Calu3 (cell line): Measurements from ENCODE around the gene SKAP1. TPM values are rescaled to one million over a fixed set of nuclear protein-coding genes. Genes with fewer than 3 reads are reported as not detected.

Source experiments
- BruUV-seq: library from RNA; stranded (reverse); fragments of 400-500 nt; replicated peaks from 2 replicates; lab custom pipeline; 2021; lab: Mats Ljungman, UMichigan
- CTCF ChIA-PET: fragments of 300-600 bp; sonication (Branson Sonifier 250); formaldehyde crosslinking; loops from one replicate; lab custom pipeline; 2022; ENCODE audit warnings: antibody characterized with exemption; lab: Charles Lee
- DNase-seq: peaks from one replicate; pipeline ENCODE4 v3.0.0; 2022
- H3K27ac Mint-ChIP-seq: one replicate; pipeline ENCODE4 v1.8.0; 2022; ENCODE audit warnings: mixed read lengths; ENCODE audit not compliant: unreplicated experiment
- H3K27me3 Mint-ChIP-seq: one replicate; pipeline ENCODE4 v1.8.0; 2022; ENCODE audit warnings: mixed read lengths; ENCODE audit not compliant: unreplicated experiment
- H3K36me3 Mint-ChIP-seq: one replicate; pipeline ENCODE4 v1.8.0; 2022; ENCODE audit warnings: mild to moderate bottlenecking, moderate library complexity, mixed read lengths; ENCODE audit not compliant: insufficient read depth, unreplicated experiment
- H3K4me1 Mint-ChIP-seq: one replicate; pipeline ENCODE4 v1.8.0; 2022; ENCODE audit warnings: mild to moderate bottlenecking, low read depth, mixed read lengths; ENCODE audit not compliant: unreplicated experiment
- H3K4me3 Mint-ChIP-seq: one replicate; pipeline ENCODE4 v1.8.0; 2022; ENCODE audit warnings: mild to moderate bottlenecking, low read depth, moderate library complexity, mixed read lengths; ENCODE audit not compliant: unreplicated experiment
- H3K9me3 Mint-ChIP-seq: one replicate; pipeline ENCODE4 v1.8.0; 2022; ENCODE audit warnings: low read depth, mixed read lengths; ENCODE audit not compliant: unreplicated experiment
- intact Hi-C: fragments of 100-400 bp; cut with micrococcal nuclease; formaldehyde crosslinking; loops from one replicate; pipeline ENCODE4 v1.10.0; 2022; ENCODE audit not compliant: unreplicated experiment
- total RNA-seq: library from RNA; stranded (reverse); gene quantifications from 2 replicates; pipeline ENCODE4 v1.2.3, GENCODE V29; 2022
- TF ChIP-seq, protein P1 (sequence below): fragments of 200-600 bp; IDR thresholded peaks from one replicate; pipeline ENCODE4 v1.8.0; 2022; ENCODE audit warnings: antibody characterized with exemption; ENCODE audit not compliant: unreplicated experiment

The SKAP1 gene
- total RNA-seq, 1 experiment from 2014 or later = 4.4 TPM

DNA sequence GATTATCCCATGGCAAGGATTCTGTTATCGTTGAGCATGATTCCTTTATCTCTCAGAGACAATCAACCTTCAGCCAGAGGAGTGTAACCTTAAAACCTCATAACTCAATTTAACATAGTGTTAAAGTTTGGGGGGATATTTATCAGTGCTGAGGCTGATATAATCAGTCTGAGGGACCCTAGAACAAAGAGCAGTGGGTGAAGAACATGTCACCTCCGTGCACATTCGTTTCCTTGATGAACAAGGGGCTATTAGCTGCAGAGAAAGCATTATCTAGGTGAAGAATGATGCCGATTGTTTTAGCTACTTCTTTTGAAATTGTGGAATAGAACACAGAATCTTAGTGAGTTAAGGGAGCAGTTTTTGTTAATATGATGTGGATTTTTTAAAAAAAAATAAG is 99.1 kb downstream of the SKAP1 start:
- intact Hi-C loops = loop anchor here (5.0 to 10.0 kb wide), 2 partner anchors 34 to 306 kb away; no protein-coding TSS in a partner anchor
- TF ChIP-seq, protein P1, sequence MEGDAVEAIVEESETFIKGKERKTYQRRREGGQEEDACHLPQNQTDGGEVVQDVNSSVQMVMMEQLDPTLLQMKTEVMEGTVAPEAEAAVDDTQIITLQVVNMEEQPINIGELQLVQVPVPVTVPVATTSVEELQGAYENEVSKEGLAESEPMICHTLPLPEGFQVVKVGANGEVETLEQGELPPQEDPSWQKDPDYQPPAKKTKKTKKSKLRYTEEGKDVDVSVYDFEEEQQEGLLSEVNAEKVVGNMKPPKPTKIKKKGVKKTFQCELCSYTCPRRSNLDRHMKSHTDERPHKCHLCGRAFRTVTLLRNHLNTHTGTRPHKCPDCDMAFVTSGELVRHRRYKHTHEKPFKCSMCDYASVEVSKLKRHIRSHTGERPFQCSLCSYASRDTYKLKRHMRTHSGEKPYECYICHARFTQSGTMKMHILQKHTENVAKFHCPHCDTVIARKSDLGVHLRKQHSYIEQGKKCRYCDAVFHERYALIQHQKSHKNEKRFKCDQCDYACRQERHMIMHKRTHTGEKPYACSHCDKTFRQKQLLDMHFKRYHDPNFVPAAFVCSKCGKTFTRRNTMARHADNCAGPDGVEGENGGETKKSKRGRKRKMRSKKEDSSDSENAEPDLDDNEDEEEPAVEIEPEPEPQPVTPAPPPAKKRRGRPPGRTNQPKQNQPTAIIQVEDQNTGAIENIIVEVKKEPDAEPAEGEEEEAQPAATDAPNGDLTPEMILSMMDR = no peak
- Mint-ChIP-seq H3K4me3 (no peak overlapping the region), H3K27me3 (no peaks in the 10 kb centered on the region), H3K9me3 (no peaks in the 10 kb centered on the region), H3K27ac (peak overlapping the region; percentile 7), H3K36me3 (no peaks in the 10 kb centered on the region), H3K4me1 (peaks cover 11% of the 10 kb centered on the region)
- BruUV-seq = no TSS peak
- no peak for DNase-seq
- CTCF ChIA-PET = interaction anchor here (0.7 to 2.2 kb wide), 6 partner anchors 18 to 115 kb away, joined by 3 to 9 read pairs (median 4); no protein-coding TSS in a partner anchor

DNA sequence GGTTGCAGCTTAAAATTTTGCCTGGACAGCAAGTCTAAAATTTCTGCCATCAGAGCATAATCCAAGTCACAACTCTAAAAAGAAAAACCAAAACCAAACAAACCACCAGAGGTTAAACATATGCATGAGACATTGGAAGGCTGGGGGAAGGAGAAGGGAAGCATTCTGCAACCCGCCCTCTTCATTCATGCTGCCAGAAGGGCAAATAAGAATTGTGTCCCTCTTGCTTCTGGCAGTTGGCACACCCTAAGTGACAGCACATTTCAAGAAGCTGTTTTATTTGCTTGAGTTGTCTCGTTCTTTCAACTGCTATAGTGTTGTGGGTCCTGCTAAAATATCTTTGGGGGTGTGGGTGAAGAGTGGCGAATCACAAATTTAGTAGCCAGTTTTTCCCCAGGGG is 99.6 kb downstream of the SKAP1 start:
- no peak overlapping the region for H3K4me3 Mint-ChIP-seq

DNA sequence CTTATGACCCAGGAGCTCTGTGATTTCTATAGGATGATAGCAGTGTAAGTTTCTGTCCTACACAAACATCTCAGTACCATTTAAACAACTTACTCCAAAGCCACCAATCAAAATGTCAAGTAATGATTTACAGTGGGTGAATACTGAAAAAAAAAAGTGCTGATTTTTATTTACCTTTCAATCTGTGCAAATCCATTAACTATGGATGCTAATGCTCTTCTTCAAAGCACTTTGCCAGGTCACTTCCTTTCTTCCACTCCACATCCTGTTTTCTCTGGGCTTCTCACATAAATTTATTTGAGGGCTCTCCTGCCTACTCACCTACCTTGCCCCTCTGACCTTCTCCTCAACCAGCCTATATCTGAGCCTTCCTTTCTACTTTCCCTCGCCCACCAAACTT is 101.6 kb downstream of the SKAP1 start:
- CTCF ChIA-PET = no interaction called here
- TF ChIP-seq, protein P1 = no peak
- Mint-ChIP-seq H3K36me3 (no peaks in the 10 kb centered on the region), H3K27ac (no peak overlapping the region), H3K4me1 (peaks cover 11% of the 10 kb centered on the region), H3K27me3 (no peaks in the 10 kb centered on the region), H3K9me3 (no peaks in the 10 kb centered on the region), H3K4me3 (no peak overlapping the region)
- no TSS peak for BruUV-seq
- intact Hi-C loops = no loop called here
- no peak for DNase-seq

More for the DNA sequence above, 99.6 kb downstream of the SKAP1 start:
- H3K36me3 Mint-ChIP-seq = no peaks in the 10 kb centered on the region
- H3K27me3 Mint-ChIP-seq = no peaks in the 10 kb centered on the region
- peak overlapping the region; percentile 7 for H3K27ac Mint-ChIP-seq
- H3K4me1 Mint-ChIP-seq = peaks cover 11% of the 10 kb centered on the region
- H3K9me3 Mint-ChIP-seq = no peaks in the 10 kb centered on the region
- TF ChIP-seq, protein P1 = no peak
- intact Hi-C loops = loop anchor here (5.0 to 10.0 kb wide), 2 partner anchors 33 to 306 kb away; no protein-coding TSS in a partner anchor
- no TSS peak for BruUV-seq
- DNase-seq = no peak
- CTCF ChIA-PET = interaction anchor here (0.7 to 2.2 kb wide), 6 partner anchors 19 to 115 kb away, joined by 3 to 9 read pairs (median 4); no protein-coding TSS in a partner anchor

DNA sequence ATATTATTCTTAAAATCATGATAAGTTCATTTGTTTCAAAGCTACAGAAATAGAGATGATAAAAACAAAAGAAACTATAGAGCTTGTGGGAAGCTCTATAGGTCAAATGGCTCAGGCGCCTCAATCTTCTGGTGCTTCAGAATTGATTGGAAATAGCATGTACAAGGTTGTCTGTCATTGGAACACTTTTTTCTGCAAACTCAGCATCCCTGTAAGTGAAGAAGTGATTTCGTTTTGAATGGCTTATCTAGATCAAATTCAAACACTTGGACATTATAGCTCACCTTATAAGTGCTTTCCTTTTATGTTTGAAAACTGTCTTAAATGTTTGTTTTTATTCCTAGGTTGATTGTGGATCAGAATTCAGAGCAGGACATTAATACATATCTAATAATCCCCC is 103.7 kb downstream of the SKAP1 start:
- CTCF ChIA-PET = interaction anchor here (1.2 to 2.0 kb wide), 2 partner anchors 10 to 15 kb away, joined by 3 to 7 read pairs; no protein-coding TSS in a partner anchor
- H3K4me1 Mint-ChIP-seq = peaks cover 11% of the 10 kb centered on the region

More for the DNA sequence above, 103.7 kb downstream of the SKAP1 start:
- TF ChIP-seq, protein P1 = no peak
- no peak overlapping the region for H3K4me3 Mint-ChIP-seq
- DNase-seq = no peak
- H3K27me3 Mint-ChIP-seq = no peaks in the 10 kb centered on the region
- H3K9me3 Mint-ChIP-seq = no peaks in the 10 kb centered on the region
- H3K27ac Mint-ChIP-seq = no peak overlapping the region
- no TSS peak for BruUV-seq
- no peaks in the 10 kb centered on the region for H3K36me3 Mint-ChIP-seq
- intact Hi-C loops = no loop called here
